ENCODE data around the gene RPL36A.

RPL36A gene

GRCh38 chrX:101390664-101391525 is at the start of gene RPL36A:
Gene RPL36A, plus strand, starts transcription at chrX:101391011. Its CDS starts 33 bp downstream, at chrX:101391044.
- DNase-seq (ENCODE audit: low spot score) = peak; percentile 82

DNA sequence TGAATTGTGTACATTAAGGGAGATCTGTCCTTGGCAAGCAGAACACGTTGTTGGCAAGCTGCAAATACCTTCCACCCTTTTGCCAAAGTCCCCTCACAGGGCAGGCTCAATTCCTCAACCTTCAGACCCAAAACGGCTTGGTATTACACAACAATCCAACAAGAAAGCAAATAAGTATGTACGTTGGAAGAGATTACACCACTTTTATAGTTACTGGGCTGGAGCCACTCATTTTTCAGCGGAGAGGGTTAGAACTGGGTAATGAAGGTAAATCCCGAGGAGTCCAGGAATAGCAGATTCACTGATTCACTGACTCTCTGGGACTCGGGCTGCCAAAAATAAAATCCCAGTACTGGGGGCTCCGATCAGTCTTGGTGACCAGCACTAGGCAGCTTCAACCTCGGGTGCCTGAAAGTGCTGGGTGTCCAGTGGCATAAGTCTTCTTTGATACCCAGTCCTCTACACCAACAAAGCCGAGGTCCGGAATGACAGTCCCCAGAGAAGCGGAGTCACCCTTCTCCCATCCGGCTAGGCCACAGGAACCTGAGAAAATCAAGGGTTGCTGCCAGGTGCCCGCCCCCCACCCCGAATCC is 42.9 kb upstream of the RPL36A start:
- DNase-seq (ENCODE audit: low spot score) = no peak

GRCh38 chrX:101348452-101349192 is 42.2 kb upstream of the RPL36A start, which contains the start of gene TIMM8A:
Gene TIMM8A, minus strand, starts transcription at chrX:101348742. Its CDS starts 78 bp downstream, at chrX:101348664.
- DNase-seq (ENCODE audit: low spot score) = peak; percentile 65

DNA sequence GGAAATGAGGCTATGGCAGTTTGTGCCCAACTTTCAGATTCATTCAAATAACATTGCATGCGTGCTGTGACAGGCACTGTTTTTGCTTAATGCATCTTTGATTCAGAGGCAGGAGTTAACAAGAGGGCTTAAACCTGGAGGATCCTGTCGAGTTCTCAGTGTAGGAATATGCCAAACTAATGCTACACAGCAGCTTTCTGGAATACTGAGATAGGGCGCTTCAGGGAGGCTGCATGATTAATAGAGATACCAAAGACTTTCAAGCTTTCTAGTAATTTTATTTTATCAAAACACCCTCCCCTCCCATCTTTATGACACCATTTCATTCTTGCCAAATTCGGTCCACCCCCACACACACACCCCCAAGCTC is 41.6 kb upstream of the RPL36A start:
- no peak for DNase-seq (ENCODE audit: low spot score)

GRCh38 chrX:101357166-101357795 is 33.5 kb upstream of the RPL36A start:
- DNase-seq (ENCODE audit: low spot score) = no peak

DNA sequence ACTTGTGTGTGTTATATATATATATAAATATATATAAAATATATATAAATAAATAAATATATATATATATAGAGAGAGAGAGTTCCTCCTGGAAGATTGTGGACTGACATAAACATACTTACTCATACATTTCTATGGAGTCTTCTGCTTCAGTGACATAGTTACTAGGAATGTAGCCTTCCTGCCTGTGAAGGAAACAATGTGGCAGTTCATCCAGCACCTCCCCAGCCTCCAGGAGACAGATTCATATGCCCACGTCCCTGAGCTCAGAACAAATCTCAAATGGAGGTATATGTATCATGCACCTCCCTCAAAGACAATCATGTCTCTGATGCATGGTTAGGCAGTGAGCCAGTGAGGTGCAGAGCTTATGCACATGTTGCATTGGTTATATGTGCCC is 30.8 kb upstream of the RPL36A start:
- no peak for DNase-seq (ENCODE audit: low spot score)

DNA sequence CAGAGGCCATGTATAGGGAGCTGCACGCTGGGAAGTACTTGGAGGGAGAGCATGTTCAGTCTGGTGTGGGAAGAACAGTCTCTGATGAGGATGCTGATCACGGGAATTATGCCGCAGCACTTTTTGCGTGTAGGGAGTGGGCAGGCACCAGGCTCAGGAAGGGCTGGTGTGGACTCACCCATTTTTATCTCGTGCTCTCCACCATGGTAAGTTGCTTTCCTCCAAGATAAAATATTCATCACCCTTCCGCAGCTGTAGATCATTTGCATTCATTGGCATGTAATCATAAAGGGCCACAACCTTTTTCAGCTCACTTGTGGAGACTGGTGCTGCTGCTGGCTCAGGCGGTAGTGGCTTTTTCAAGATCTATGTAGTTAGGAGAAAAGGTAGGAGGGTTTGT is 30.4 kb upstream of the RPL36A start:
- DNase-seq (ENCODE audit: low spot score) = no peak

- DNase-seq (ENCODE audit: low spot score) = no peak
These were observed 28.7 kb upstream of the RPL36A start for GRCh38 chrX:101362116-101362515.

- no peak for DNase-seq (ENCODE audit: low spot score)
These were observed 28.1 kb upstream of the RPL36A start for GRCh38 chrX:101362757-101363156.

DNA sequence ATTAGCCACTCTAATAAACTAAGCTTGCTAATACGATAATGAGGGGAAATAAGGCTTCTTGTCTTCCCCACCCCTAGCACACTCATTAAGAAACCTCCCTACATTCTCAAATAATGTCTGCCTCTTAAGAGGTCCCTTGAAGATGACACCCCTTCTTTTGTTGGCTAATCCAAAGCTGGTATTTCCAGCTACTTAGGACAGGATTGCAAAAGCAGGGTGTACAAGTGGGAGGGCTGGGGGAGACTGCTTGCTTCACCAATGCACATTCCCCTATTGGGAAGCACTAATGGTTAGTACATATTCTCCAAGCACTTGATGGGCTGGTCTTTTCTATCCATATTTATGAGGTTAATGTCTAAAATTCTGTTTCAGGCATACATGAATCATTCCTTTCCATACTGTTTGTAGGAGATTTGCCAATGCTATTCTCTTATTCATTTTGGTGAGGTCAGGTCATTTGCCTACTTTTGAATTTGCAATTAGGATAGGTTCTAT is 25.5 kb upstream of the RPL36A start:
- DNase-seq (ENCODE audit: low spot score) = no peak

DNA sequence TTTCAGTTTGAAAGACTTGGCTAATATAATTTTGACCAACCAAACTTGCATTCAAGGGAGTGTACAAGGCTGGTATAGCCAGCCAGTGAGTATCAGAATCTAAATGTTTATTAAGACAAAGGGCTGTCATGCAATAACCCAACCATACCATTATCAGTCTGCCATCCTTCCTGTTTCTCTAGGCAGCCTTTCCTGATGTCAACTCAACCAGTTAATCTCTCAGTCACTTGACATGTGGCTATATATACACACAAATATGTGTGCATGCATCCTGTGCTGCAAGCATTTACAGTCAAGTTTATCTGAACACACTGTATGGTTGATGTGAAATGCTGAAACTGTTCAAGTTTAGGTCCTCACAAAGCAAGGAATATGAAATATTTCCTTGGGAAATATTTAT is 22.0 kb upstream of the RPL36A start:
- DNase-seq (ENCODE audit: low spot score) = no peak

- DNase-seq (ENCODE audit: low spot score) = no peak
These were observed 21.1 kb upstream of the RPL36A start for GRCh38 chrX:101369687-101370086.

DNA sequence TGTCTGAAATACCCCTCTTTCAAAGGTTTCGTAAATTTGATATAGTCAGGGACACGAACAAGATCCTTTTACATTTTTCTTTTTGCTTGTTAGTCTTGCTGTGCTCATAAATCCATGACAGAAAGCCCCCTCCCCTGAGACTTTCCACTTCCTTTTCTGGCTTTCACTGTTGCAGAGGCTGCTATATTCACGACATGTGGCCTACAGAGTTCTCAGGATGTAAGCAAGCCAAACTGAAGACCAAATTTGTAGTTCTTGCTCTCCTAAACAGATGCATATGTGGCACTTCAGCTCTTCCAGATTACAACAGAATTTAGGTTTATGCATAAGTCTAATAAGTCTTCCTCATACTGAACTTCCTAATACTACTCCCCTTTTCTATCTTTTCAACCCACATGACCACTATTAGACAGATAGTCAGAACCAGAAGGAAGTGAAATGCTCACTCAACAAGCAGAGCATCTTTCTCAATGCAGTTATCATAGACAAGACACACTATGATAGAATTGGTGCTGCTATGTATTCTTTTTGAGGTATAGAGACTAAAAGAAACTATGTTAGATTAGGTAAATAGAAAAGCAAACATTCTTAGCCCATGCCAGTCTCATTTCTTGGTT is 19.8 kb upstream of the RPL36A start:
- no peak for DNase-seq (ENCODE audit: low spot score)

DNA sequence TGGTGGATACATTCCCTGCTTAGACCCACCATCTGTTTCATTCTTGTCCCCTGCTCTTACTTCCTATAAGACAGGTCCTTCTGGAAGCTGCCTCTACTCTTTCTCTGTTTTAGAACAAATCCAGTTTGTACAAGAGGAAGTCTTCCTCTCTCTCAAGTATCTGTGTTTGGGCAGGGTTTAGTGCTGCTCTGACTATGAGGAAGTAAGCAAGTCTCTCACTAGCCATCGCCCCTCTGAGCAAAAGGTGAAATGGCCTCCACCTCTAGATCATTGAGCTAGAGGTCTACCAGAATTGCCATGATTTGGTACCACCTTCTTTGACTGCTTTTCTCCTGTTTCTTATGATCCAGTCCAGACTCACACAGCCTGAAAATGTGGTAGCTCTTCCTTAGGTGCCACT is 13.3 kb upstream of the RPL36A start:
- DNase-seq (ENCODE audit: low spot score) = no peak

- DNase-seq (ENCODE audit: low spot score) = no peak
These were observed 7.1 kb upstream of the RPL36A start for GRCh38 chrX:101383679-101384205.

DNA sequence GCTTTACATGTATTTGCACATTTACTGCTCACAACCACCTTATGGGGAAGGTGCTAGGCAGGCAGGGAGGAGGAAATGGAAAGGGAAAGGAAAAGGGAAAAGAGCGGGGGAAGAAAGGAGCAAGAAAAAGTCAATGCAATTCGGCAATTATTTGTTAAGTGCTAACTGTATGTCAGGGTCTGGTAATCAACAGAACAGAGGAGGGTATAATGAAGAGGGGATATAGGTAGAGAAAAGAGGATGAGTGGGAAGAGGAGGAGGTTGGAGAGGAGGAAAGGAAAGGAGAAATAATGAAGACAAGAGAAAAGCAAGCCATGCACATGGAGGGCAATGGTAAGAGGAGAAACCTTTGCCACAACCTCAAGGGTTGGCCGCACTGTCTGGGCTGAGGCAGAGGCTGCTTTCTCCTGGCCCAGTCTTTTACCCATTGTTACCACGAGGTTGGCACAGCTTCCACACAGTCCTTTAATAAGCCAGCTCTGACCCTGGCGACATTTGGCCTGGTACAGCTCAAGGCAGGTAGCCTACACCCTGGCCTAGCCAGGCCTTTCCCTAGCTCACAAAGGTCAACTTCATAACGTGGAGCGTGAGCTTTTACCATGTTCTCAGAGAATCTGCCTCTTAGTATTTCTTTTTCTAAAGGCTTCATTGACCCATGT is 5.7 kb upstream of the RPL36A start:
- no peak for DNase-seq (ENCODE audit: low spot score)

DNA sequence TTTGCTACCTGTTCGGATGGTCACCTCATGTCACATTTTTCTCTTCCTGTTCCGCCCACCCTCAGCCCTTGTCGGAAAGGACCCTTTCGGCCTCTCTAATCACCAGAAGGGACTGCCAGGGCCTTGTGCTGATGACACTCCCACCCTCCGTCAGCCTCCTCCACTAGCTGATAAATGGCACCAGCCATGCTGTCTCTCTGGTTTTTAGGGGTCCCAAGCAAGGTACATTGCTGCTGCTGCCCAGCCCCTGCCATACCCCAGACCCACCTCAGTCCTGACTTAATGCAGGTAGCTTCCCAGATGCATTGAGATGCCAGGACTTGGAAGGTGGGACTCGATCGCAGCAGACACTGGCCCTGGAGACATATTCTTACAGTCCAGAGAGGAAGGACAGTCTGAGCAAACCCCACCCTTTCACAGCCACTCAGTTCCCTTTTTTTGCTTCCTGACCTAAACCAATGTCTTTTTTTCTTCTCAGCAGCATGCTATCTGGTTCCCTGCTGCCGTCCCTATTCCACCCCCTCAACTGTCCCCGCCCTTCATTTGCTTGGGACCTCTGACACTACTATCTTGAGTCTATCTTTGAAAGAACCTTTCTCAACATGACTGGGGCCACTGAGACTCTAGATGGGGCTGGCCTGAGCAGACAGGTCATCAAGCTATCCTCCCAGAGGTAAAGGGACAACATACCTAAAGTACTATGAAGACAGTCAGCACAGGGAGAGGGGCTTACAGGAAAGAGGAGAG is 4.8 kb upstream of the RPL36A start, which contains the start of gene BTK:
Gene BTK (minus strand): TSS at position 397 of the 747 bp plus-strand sequence. CDS start 10,907 bp downstream, outside the sequence.
- no peak for DNase-seq (ENCODE audit: low spot score)

- no peak for DNase-seq (ENCODE audit: low spot score)
These were observed 4.3 kb upstream of the RPL36A start for GRCh38 chrX:101386542-101386885.

GRCh38 chrX:101388604-101389003 is 2.2 kb upstream of the RPL36A start:
- DNase-seq (ENCODE audit: low spot score) = no peak

DNA sequence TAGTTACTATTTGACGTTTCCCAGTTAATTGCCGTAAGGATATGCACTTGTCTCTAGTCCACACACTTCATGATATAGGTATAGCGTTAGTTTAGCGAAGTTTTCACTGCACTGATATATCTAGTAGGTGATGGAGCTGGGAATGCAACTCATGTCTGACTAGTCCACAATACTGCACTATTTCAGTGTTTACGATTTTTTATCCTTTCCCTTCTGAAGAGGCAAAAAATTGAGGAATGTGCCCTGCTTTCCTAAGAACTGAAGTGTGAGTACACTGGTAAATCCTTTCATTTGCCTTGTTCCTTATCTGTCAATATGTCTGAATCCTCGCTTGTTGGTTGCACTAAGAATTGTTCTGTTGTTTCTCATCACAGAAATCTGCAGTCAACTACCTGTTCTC is 1.0 kb downstream of the RPL36A start:
- no peak for DNase-seq (ENCODE audit: low spot score)

Measured in CD4-positive, alpha-beta T cell treated with Interleukin-15 for 4 hours (primary cell).